GM12872 (cell line): Measurements from ENCODE around the gene RAD1.

Experiments used
- CTCF ChIP-seq: IDR thresholded peaks from 3 replicates; pipeline ENCODE4 v1.5.1; 2011; ENCODE audit warnings: low read depth, mild to moderate bottlenecking, low read length, moderate library complexity; ENCODE audit not compliant: insufficient read depth

The RAD1 gene

GRCh38 chr5:34926318-34926888 is 11.1 kb upstream of the RAD1 start:
- no peak for TF ChIP-seq CTCF

DNA sequence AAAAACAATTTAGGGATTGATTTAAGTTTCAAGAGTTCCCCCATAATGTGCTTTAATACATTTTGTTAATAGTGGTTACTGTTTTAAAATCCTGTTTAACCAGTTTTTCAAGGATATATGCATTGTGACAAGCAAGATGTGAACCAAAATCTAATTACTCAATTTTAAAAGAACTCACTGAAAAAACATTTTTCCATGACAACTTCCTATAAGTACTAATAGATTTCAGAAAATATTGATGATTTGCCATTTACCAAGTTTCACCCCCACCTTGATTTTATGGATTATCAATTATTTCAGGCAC is 9.1 kb upstream of the RAD1 start:
- no peak for TF ChIP-seq CTCF

GRCh38 chr5:34923694-34924461 is 8.6 kb upstream of the RAD1 start:
- TF ChIP-seq CTCF = no peak

DNA sequence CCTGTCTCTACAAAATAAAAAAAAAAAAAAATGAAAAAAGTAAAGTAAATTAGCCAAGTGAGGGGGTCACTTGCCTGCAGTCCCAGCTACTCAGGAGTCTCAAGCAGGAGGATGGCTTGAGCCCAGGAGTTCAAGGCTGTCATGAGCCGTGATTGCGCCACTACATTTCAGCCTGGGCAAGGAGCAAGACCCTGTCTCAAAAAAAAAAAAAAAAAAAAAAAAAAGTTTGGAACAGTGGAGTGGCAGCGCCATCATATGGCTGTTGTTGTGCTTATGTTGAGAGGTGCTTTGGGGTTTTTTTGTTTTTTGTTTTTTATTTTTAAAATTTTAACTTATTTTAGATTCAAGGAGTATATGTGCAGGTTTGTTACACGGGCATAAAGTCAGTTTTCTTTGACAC is 3.8 kb upstream of the RAD1 start:
- TF ChIP-seq CTCF = no peak

DNA sequence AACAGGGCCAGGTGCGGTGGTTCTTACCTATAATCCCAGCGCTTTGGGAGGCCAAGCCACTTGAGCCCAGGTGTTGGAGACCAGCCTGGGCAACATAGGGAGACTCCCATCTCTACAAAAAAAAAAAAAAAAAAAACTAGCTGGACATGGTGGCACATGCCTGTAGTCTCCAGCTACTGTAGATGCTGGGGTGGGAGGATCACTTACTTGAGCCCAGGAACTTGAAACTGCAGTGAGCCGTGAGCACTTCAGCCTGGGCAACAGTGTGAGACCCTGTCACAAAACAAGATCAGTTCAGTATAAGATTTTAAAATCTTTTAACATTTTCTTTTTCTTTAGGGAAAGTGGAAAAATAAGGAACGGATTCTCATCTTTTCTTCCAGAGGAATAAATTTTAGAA is 2.7 kb upstream of the RAD1 start:
- no peak for TF ChIP-seq CTCF

- no peak for TF ChIP-seq CTCF
Observed at GRCh38 chr5:34916518-34916917, 1.2 kb upstream of the RAD1 start.

DNA sequence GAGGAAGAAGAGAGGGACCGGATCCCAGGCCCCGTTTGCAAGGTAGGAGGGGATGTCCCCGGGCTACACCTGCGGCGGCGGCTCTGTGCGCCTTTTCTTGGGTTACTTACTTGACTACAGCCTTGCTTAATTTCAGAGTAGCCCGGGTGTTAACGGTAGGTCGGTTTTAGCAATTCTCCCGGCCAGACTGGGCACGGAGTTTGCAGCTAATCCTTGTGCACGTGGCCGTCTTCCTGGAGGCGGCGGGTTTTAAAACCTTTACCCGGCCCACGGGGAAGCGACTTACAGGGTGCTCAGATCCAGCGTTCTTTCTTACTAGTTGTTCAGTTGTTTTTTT is 520 bp upstream of the RAD1 start:
- no peak for TF ChIP-seq CTCF
